ENCODE results near the gene RERE.
"Not testable (repeated sequence)": the region's sequence is repeated elsewhere in the genome, so short reads cannot be mapped to it uniquely, and the experiment has no call there.

Gene RERE

DNA sequence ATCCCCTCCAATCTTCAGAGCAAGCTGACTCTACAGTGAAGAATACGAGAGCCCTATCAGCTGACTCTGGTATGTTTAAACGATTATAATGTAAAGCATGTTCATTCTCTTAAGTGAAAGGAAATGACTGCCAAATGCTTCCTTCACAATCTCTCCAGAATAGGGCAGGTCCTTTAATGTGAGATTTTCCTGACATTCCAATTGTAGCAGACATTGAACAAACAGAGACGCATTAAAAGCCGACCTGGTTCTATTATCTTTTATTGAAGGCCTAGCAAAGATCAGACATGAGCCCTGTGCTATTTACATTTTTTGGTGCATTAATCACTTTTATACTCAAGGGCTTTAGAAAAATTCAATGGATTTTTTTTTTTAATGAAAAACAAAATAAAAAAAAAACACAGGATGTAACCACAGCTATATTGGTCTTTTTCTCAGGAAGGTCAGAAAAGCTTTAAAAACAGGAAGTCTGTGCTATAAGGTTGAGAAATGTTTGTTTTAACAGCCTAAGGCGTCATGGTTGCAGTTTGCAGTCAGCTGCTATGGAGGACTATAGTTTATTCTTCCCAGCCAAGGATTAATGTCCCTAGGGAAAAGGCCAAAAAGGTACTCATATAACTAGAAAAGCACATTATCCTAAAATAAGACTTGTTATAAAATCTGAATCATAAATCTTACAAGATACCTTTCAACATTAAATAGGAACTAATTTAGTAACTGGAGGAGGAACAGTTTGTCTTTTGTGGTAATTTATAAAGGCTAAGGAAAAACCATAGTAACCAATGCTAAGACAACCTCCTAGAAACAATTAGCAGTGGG, 104.8 kb downstream of the RERE start:
- DNase-seq, result peak; percentile 21

DNA sequence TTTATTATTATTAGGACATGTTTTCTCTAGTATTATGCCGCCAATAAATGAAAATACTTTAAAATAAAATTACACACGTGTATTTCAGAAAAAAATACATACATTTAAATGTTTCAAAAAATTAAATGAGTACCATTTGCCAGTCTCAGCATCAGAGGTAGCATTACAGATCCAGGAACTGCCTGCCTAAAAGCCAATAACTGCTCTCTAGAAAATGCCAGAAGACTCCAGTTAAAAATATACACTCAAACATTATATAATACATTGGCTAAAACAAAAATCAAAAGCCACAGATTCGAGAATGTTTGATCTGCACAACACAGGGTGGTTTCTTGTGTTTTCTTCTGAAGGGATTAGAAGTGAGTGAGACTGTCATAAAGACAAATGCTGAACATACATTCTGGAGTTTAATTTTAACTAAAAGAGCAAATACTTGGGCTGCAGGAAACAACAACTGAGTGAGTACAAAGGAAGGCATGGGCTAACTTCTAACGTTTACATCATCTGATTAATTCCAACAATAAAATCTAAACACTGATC, 105.5 kb downstream of the RERE start:
- DNase-seq, result no peak

DNA sequence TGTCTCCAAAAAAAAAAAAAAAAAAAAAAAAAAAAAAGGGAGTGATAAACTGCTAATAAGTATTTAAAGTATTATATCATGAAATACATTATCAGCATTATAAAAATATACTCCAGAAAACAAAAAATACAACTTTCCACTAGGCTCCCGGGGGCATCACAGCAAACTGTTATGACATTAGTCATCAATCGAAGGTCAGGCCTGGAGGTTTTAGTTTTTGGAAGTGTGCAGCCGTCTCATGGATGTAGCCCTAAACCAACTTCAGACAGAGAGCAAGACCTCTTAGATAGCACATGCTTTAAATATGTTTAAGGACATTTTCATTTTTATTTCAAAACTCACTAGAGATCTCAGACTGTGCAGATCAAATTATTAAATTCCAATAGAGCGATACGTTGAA, 106.3 kb downstream of the RERE start:
- DNase-seq, result no peak

DNA sequence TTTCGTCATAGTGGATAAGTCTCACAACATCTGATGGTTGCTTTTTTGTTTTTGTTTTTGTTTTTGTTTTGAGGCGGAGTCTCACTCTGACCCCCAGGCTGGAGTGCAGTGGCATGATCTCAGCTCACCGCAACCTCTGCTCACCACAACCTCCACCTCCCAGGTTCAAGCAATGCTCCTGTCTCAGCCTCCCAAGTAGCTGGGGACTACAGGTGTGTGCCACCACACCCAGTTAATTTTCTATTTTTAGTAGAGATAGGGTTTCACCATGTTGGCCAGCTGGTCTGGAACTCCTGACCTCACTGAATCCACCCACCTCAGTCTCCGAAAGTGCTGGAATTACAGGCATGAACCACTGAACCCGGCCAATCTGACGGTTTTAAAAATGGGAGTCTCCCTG, 109.2 kb downstream of the RERE start:
- no peak for DNase-seq

DNA sequence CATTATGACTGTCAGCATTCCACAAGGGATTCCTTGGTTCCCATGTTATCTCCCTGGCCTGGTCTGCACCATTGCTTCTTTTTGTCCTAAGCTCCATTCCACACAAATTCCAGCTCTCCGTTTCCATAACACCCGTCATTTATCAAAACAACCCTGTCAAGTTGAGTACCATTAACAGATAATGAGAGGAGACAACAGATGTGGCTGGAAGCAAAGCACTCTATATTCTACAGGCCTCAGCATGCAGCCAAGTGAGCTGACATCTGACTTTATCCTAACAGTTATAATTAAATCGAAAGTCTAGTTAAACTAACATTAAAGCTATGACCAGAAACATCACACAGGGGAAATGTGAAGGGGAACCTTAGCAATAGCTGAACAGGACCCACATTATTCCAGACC, 110.4 kb downstream of the RERE start:
- peak; percentile 97 for DNase-seq

DNA sequence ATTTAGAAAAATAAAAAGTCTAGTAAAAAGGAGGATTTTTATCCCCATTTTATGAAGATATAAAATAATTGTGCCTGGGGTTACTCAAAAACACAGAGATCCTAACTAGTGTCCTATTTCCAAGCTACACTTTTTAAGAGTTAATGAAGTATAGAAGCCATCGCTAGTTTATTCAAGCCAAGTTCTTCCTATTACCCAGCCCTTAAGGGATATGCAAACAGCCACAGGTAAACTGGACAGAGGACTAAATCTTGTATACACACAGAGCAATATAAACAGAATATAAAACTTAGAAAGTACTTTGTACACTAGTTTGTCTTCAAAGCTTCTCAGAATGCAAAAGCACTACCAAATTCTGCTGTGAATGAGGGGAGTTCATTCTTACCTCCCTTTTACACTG, 111.1 kb downstream of the RERE start:
- no peak for DNase-seq

DNA sequence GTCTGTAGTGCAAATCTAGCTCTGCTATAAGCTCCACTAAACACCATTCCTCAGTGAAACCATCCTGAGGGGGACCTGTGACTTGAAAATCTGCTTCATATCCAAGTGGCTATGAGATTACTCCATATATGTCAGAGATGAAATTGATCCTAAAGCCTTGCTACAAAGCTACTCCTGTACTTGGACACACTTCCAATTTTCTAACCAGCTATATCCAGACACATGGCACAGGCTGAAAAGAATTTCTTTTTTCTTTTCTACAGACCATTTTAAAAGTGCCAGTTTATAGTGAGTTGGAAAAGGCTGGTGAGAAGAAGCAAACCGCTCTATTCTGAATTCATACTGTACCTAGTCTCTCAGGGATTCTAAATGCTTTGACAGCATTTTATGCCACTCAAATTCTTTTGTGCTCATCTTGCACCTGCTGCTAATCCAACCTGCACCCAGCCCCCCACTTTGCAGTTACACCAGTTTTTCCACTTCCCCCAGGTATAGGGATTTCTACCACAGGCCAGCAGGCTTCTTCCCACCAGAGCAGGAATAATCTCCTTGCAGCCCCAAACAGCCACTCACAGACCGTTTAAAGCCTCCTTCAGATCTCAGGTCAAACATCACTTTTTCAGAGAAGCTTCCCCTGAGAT, 112.5 kb downstream of the RERE start:
- peak; percentile 10 for DNase-seq

DNA sequence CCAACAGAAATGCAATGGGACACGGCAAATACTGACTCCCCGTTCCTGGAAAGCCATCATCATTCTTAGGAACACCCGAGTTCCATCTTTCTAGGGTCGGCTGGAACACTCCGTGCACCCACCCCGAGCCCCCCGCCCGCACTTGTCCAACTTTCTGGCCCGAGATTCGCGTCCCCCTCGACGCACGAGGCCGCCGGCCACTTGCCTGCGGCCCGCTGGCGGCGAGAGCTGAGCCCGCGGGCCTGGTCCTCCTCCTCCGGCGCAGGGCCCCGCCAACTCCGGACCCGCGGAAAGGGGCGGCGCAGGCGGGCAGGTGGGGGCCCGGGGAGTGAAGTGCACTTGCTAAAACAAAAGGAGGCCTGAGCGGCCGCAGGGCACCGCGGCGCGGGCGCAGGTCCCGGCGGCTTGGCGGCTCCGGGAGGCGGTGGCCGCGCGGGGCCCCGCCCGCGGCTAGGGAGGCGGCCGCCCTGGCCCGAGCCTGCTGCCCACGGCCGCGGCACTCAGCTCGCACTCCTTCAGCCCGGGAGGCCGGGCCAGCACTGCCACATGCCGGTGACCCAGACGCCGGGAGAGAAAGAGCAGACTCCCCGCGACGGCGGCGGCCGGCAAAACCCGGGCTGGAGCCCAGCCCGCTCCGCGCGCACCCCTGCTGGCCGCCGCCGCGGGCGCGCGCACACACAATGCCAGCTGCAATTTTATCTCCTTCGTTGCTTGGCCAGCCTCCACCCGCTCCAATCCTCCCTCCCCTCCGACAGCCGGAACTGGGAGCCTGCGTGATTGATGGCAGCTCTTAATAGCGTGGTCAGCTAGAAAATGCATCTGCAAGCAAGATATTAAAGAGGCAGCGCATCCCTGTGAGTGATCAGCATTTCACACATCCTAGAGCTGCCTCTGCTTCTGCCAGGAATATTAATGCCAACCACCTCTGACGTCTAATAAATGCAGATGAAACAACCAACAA, 114.3 kb downstream of the RERE start:
- peak; percentile 90 for DNase-seq

DNA sequence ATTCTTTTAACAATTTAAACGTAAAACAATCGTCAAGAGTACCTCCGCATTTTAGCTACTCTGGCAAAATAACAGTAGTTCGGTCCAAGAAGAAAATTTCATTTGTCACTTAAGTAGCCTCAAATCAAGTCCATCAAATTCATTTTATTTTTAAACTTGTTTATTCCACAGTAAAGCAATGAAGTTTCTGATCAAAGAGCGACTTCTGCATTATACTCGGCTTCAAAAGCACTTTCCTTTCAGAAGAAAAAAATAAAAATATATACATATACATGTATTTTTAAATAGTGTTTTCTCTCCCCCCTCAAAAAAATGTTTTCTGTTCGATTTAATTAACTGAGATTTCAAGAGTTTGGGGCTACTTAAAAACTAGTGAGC, 115.0 kb downstream of the RERE start:
- no peak for DNase-seq

DNA sequence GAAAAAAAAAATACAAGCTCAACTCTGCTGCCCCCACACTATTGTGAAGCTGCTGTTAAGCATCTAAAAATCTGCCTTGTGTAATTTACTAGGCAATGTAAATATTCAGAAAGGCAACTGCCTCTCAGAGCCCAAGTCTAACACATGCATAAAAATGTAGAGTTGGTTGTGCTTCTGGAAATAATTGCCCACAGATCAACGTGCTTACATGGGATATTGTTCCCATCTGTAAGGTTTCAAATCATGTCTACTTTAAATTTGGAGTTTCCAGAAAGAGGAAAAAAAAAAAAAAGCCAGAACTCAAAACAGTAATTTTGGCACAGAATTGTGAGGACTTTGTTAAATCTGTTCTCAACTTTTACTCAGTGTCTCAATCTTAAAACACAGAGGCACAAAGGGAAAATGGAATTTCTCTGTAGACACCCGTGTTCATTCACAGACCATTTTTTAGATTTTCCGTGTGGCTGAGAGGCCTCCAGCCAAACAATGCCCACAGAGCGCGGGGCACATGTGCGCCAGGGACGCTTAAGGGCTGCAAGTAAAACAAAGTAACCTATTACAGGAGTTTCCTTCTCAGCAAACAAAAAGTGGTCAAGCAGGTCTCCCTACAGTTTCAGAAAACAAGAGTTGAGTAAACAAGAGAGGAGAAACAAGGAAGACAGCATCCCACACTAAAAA, 115.5 kb downstream of the RERE start:
- peak; percentile 18 for DNase-seq

DNA sequence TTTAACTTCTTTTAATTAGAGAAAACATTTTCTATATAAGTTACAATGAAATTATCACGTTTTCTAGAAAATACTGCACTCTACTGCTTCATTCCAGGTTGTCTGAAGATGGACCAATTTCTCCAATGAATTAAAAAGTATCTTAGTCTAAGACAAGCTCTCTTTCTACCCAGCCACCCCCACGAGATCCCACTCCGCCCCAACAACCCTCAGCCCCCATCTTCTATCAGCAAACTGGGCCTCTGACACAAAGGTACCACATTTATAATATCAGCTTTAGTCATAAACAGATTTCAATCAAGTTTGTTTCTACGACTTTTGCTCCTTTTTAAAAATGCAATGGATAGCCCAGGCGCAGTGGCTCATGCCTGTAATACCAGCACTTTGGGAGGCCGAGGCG, 117.8 kb downstream of the RERE start:
- DNase-seq, result no peak

DNA sequence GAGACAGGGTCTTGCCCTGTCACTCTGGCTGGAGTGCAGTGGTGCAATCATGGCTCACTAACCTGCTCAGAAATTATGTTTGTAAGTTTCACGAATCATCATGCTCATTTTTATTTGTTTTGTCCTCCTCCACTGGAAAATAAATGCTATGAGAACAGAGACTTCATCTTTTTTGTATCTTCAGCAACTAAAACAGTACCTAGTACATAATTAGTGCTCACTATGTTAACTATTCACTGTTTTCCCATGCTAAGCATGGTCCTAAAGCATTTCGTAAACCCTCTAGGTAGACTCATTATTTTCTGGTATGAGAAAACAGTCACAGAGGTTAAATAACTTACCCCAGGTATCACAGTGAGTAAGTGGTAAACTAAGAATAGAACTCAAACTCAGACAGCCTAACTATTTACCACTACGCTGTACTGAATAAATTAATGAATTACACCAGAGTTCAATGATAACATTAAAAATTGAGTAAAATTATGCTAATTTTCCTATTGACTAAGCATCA, 118.4 kb downstream of the RERE start:
- no peak for DNase-seq

DNA sequence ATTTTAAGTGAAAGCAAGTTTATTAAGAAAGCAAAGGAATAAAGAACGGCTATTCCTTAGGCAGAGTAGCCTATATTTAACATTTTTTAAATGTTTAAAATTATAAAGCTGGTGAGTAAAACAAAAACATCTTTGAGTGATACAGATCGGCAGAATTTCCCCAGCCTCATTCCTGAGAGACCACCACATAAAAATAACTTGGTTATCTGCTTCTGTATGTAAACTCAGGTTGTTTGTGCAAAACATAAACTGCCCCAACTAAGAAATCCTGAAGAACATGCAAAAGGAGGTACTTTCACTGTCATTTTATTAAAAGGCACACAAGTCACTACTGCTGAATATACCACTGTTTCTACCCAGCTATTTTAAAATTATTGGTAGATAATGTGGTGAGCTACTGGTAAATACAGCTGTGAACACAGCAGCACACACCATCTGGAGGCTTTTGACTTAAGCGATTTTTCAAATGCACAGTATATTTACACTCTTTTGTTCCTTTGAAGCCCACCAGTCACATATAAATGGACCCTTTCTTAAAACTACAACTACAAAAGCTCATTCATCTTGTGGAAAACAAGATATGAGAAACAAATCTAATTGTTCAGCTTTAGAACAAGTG, 119.3 kb downstream of the RERE start:
- no peak for DNase-seq

DNA sequence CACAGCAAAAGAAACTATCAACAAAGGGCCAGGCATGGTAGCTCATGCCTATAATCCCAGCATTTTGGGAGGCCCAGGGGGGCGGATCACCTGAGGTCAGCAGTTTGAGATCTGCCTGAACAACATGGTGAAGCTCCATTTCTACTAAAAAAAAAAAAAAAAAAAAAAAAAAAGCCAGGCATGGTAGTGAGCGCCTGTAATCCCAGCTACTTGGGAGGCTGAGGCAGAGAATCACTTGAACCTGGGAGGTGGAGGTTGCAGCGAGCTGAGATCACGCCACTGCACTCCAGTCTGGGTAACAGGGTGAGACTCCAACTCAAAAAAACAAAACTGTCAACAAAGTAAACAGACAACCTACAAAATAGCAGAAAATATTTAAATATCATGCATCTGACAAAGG, 122.0 kb downstream of the RERE start:
- DNase-seq, result not testable (repeated sequence)

DNA sequence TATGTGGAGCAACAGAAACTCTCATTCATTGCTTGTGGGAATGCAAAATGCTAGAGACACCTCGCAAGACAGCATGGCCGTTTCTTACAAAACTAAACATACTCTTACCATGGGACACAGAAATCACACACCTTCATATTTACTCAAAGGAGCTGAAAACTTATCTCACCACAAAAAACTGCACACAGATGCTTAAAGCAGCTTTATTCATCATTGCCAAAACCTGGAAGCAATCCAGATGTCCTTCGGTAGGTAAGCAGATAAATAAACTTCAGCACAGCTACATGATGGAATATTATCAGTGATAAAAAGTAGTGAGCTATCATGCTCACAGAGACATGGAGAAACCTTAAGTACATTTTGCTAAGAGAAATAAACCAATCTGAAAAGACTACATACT, 124.3 kb downstream of the RERE start:
- DNase-seq, result no peak

DNA sequence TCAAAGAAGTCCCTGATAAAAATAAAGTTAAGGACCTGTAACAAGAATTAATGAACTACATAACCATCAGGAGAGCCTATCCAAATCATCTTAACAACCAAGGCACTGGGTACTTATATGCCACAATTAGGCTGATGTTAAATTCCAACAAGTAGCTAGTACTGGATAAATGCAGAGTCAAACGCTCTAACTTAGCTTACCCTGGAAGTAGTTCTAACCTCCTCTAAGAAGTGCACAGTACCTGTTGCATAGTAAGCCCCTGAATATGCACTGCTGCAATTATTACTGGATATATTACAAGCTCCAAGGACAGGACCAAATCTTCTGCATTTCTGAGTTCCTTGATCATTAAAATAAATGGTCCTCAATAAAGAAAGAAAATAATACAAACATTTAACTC, 125.8 kb downstream of the RERE start:
- DNase-seq, result no peak

DNA sequence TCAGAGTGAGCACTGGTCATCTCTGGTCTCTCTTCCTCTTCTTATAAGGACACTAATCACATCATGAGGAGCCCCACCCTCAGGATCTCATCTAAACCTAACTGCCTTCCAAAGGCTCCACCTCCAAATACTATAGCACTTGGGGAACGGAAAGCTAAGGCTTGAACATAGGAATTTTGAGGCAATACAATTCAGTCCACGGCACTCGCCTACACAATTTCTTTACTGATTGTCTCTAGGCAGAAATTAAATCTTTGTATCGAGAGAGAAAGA, 127.3 kb downstream of the RERE start:
- DNase-seq, result no peak

DNA sequence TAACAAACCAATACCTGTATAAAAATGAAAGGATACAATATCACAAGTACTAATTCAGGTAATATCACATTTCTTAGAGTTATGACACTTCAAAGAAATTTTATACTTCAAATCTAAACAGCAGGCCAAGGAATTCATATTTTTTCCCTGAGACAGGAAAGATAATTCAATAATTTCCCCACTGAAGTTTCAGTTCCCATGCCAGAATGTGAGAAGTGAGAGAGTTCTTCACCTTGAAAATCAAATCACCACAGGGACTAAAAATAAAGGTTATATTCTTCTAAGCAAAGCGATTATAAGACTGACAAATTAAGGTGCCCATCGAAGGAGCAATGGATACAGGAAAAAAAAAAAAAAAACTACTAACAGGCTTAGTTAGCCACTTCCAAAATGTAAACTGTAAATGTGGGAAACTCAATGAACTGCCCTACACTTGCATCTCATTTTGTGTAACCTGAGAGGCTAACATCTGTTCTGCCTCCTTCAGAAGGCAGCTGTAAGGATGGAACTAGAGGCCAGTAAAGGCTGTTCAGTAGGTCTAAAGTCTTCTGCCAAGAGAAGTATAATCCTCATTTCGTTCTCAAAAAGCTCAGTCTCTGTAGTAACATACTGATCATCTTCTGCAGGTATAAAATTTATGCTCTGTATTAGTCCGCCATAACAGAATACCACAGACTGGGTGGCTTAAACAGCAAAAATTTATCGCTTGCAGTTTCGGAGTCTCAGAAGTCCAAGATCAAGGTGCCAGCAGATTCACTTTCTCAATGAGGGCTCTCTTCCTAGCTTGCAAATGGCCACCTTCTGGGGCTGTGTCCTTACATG, 127.8 kb downstream of the RERE start:
- DNase-seq, result peak; percentile 86

DNA sequence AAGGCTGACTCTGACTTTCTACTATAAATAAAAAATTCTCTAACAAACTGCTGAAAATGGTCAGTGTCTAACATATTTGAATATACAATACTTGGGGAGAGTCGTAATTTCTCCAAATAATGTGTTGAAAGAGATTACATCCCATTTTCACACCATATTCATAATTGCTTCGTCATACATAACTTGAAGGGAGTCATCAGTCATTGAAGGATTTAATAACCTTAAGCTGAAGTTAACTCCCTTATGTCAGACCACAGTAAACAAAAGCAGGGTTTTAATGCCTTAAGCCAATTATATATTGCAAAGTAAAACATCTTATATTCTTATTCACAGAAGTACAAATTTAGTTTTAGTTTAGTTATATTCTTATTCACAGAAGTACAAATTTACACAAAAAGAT, 129.9 kb downstream of the RERE start:
- DNase-seq, result no peak

DNA sequence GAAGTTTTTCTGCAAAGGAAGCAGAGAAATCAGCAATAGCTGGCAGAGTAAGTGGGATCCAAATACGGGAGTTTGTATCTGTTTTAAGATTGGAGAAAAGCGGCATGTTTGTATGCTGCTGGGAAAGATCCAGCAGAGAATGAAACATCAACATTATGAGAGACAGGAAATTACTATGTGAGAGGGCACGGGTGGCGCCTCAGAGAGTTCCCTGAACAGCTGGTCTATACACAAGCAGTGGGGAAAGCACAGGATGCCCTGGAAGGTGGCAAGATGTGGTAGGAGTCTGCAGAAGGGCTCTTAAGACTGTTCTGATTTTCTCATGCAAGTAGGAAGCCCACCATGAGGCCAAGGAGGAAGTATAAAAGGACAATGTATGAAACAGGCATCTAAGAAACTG, 130.4 kb downstream of the RERE start:
- DNase-seq, result peak; percentile 69

DNA sequence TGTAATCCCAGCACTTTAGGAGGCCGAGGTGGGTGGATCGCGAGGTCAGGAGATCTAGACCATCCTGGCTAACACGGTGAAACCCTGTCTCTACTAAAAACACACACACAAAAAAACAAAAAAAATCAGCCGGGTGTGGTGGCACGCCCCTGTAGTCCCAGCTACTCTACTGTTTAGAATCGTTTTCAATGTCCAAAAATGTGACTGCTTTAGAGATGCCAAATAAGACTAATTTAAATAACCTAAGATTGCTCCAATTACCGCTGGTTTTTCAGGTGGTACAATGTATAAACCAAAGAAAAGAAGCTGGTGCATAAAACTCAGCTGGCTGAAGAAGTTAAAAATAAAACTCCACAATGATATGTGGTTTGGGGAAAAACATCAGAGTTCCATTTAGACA, 132.0 kb downstream of the RERE start:
- no peak for DNase-seq
